Stimulated activated CD4-positive, alpha-beta T cell treated with anti-CD3 and anti-CD28 coated beads, TNF-alpha, amount 100 ng/mL, for 4 hours (primary cell): Measurements from ENCODE around the gene PRIM2.
"Not testable (repeated sequence)": the region's sequence is repeated elsewhere in the genome, so short reads cannot be mapped to it uniquely, and the experiment has no call there.

Experiments used
- DNase-seq, 3 experiments: peaks; one replicate each; pipeline ENCODE4 v3.0.0-alpha.2; 2020; ENCODE audit warnings: low read depth in 3 of 3

PRIM2 gene

GRCh38 chr6:57601105-57601504 is 283.7 kb downstream of the PRIM2 start:
- DNase-seq: not testable (repeated sequence)

- not testable (repeated sequence) for DNase-seq
Observed at GRCh38 chr6:57605303-57605702, 287.9 kb downstream of the PRIM2 start.

- DNase-seq: not testable (repeated sequence)
Observed at GRCh38 chr6:57606331-57606730, 288.9 kb downstream of the PRIM2 start.

GRCh38 chr6:57610612-57611011 is 293.2 kb downstream of the PRIM2 start:
- DNase-seq: not testable (repeated sequence)

- not testable (repeated sequence) for DNase-seq
Observed at GRCh38 chr6:57618959-57619358, 301.5 kb downstream of the PRIM2 start.

- not testable (repeated sequence) for DNase-seq
Observed at GRCh38 chr6:57631773-57632172, 314.3 kb downstream of the PRIM2 start.

- not testable (repeated sequence) for DNase-seq
Observed at GRCh38 chr6:57658526-57658925, 341.1 kb downstream of the PRIM2 start.

GRCh38 chr6:57659794-57660193 is 342.4 kb downstream of the PRIM2 start:
- not testable (repeated sequence) for DNase-seq

GRCh38 chr6:57660940-57661339 is 343.5 kb downstream of the PRIM2 start:
- not testable (repeated sequence) for DNase-seq

- not testable (repeated sequence) for DNase-seq
Observed at GRCh38 chr6:57668108-57668507, 350.7 kb downstream of the PRIM2 start.

GRCh38 chr6:57671237-57671636 is 353.8 kb downstream of the PRIM2 start:
- DNase-seq: not testable (repeated sequence)

GRCh38 chr6:57671937-57672627 is 354.7 kb downstream of the PRIM2 start:
- DNase-seq: not testable (repeated sequence)

- DNase-seq: not testable (repeated sequence)
Observed at GRCh38 chr6:57673281-57673680, 355.9 kb downstream of the PRIM2 start.

- DNase-seq: not testable (repeated sequence)
Observed at GRCh38 chr6:57675386-57675785, 358.0 kb downstream of the PRIM2 start.

- DNase-seq: not testable (repeated sequence)
Observed at GRCh38 chr6:57696382-57696781, 379.0 kb downstream of the PRIM2 start.
